ENCODE data around the gene LRRC56. TPM values are rescaled to one million over a fixed set of nuclear protein-coding genes. Genes with fewer than 3 reads are reported as not detected.

Gene LRRC56
- total and polyA plus RNA-seq, 2 experiments from 2014 or later = 0.73 to 0.87 TPM

GRCh38 chr11:535210-535518, 2.2 kb upstream of the LRRC56 start (continued):
- TF ChIP-seq CTCF (conservative IDR thresholded peaks at IDR 0.05; ENCODE audit: low read depth in 2 of 2) (no peak), JUNB (IDR thresholded peaks at IDR 0.05; ENCODE audit: unreplicated experiment) (no peak), REST (IDR thresholded peaks at IDR 0.05; ENCODE audit: unreplicated experiment) (no peak), CREB1 (CRISPR knock-in tag; IDR thresholded peaks at IDR 0.05; ENCODE audit: low read depth) (no peak), EZH2phosphoT487 (IDR thresholded peaks at IDR 0.05; ENCODE audit: unreplicated experiment) (no peak)

- H3F3A ChIP-seq (replicated peaks; ENCODE audit: low read depth) = peaks cover 11% of the 10 kb centered on the region
- H3K36me3 Mint-ChIP-seq (ENCODE audit: low read depth) = peaks cover 10% of the 10 kb centered on the region; the same call in 2 of the 3 replicates
- peak within 1 kb of the TSS; percentile 89 for H3K4me3 Mint-ChIP-seq
- no peaks in the 10 kb centered on the region for H3K9me2 ChIP-seq (ENCODE audit: insufficient read depth)
- no peaks in the 10 kb centered on the region; the same call in 1 of the 2 replicates for H3K79me2 ChIP-seq (replicated peaks; ENCODE audit: insufficient read depth)
- peaks cover 3% of the 10 kb centered on the region; the same call in 2 of the 3 replicates for H3K4me1 Mint-ChIP-seq
- peaks cover 20% of the 10 kb centered on the region for H3K27me3 Mint-ChIP-seq (ENCODE audit: insufficient read depth, low read depth, poor library complexity)
- H3K36me3 ChIP-seq (ENCODE audit: insufficient read depth) = no peaks in the 10 kb centered on the region
- H3K27me3 ChIP-seq (ENCODE audit: insufficient read depth) = peaks cover 17% of the 10 kb centered on the region; the same call in 1 of the 2 replicates
- peak; percentile 87 for TF ChIP-seq POLR2AphosphoS5 (IDR thresholded peaks at IDR 0.05; ENCODE audit: low read depth)
- TF ChIP-seq CREB1 (CRISPR knock-in tag; IDR thresholded peaks at IDR 0.05; ENCODE audit: low read depth) = peak; percentile 51; the same call in 1 of the 2 replicates
- TF ChIP-seq JUNB (IDR thresholded peaks at IDR 0.05; ENCODE audit: unreplicated experiment) = no peak
- TF ChIP-seq REST (IDR thresholded peaks at IDR 0.05; ENCODE audit: unreplicated experiment) = no peak
- TF ChIP-seq ETS1 (IDR thresholded peaks at IDR 0.05) = no peak
- no peak for TF ChIP-seq ZNF114 (CRISPR knock-in tag; IDR thresholded peaks at IDR 0.05)
- H3K27ac Mint-ChIP-seq = peak within 1 kb of the TSS; percentile 35; the same call in 1 of the 2 replicates
- H3K4me1 ChIP-seq (ENCODE audit: insufficient read depth) = no peaks in the 10 kb centered on the region; the same call in 1 of the 2 replicates
- H3K9me3 Mint-ChIP-seq = peaks cover 2% of the 10 kb centered on the region; the same call in 2 of the 3 replicates
- peak within 1 kb of the TSS; percentile 90 for H3K4me2 ChIP-seq
- ATAC-seq (peak; percentile 76), DNase-seq (ENCODE audit: low spot score) (peak; percentile 96)
- peak within 1 kb of the TSS; percentile 81 for H3K4me3 ChIP-seq
- 0 out of 2 replicates have a peak, but pooled peaks cover 2% of the 10 kb centered on the region for H4K20me1 ChIP-seq (replicated peaks; ENCODE audit: insufficient read depth)
- peak within 1 kb of the TSS; percentile 87 for H2AFZ ChIP-seq
- no peak within 1 kb of the TSS for H3K27ac ChIP-seq (ENCODE audit: low read depth)
Measured at GRCh38 chr11:535519-536454, 1.5 kb upstream of the LRRC56 start, which contains the start of gene HRAS. Gene HRAS, minus strand, starts transcription at chr11:535576.

All from GM23338 (cell line).